Activated CD4-positive, alpha-beta T cell treated with anti-CD3 and anti-CD28 coated beads for 48 hours (primary cell): ENCODE data around the gene FASTKD2.

Experiments used
- DNase-seq: peaks from one replicate; pipeline ENCODE4 v3.0.0-alpha.2; 2020

The FASTKD2 gene

GRCh38 chr2:206765242-206766056 is at the start of gene FASTKD2, which contains the start of gene MDH1B:
Gene FASTKD2, plus strand, starts transcription at chr2:206765606. Its CDS starts 1,088 bp downstream, at chr2:206766694.
Gene MDH1B, minus strand, starts transcription at chr2:206765328. Its CDS starts 57 bp downstream, at chr2:206765271.
- DNase-seq = peak; percentile 91

GRCh38 chr2:206716623-206717022 is 48.8 kb upstream of the FASTKD2 start:
- DNase-seq = no peak

- DNase-seq = no peak
Observed at GRCh38 chr2:206718296-206718695, 47.1 kb upstream of the FASTKD2 start, which contains the start of gene DYTN. Gene DYTN, minus strand, starts transcription at chr2:206718396. Its CDS starts 117 bp downstream, at chr2:206718279.

- DNase-seq = no peak
Observed at GRCh38 chr2:206721256-206721920, 44.0 kb upstream of the FASTKD2 start.

GRCh38 chr2:206723288-206723687 is 42.1 kb upstream of the FASTKD2 start:
- no peak for DNase-seq

- DNase-seq = no peak
Observed at GRCh38 chr2:206727287-206727686, 38.1 kb upstream of the FASTKD2 start.

GRCh38 chr2:206728277-206729199 is 36.9 kb upstream of the FASTKD2 start:
- peak; percentile 19 for DNase-seq

- no peak for DNase-seq
Observed at GRCh38 chr2:206733341-206733740, 32.1 kb upstream of the FASTKD2 start.

GRCh38 chr2:206736935-206737334 is 28.5 kb upstream of the FASTKD2 start:
- DNase-seq = peak; percentile 17

GRCh38 chr2:206739271-206739670 is 26.1 kb upstream of the FASTKD2 start:
- DNase-seq = no peak

GRCh38 chr2:206740800-206741199 is 24.6 kb upstream of the FASTKD2 start:
- DNase-seq = no peak

GRCh38 chr2:206756816-206757215 is 8.6 kb upstream of the FASTKD2 start:
- no peak for DNase-seq

GRCh38 chr2:206764673-206765241 is 649 bp upstream of the FASTKD2 start:
- no peak for DNase-seq

GRCh38 chr2:206766057-206766930 is 888 bp downstream of the FASTKD2 start:
- DNase-seq = no peak

- DNase-seq = no peak
Observed at GRCh38 chr2:206774871-206775270, 9.5 kb downstream of the FASTKD2 start.

- DNase-seq = no peak
Observed at GRCh38 chr2:206776432-206776831, 11.0 kb downstream of the FASTKD2 start.

GRCh38 chr2:206780671-206781070 is 15.3 kb downstream of the FASTKD2 start:
- no peak for DNase-seq

GRCh38 chr2:206783718-206784117 is 18.3 kb downstream of the FASTKD2 start:
- DNase-seq = no peak

GRCh38 chr2:206784559-206785353 is 19.4 kb downstream of the FASTKD2 start:
- DNase-seq = peak; percentile 13

GRCh38 chr2:206790311-206790935 is 25.0 kb downstream of the FASTKD2 start:
- DNase-seq = no peak
